GM19351 (cell line): Measurements from ENCODE around the gene ITCH.
"Not testable (repeated sequence)": the region's sequence is repeated elsewhere in the genome, so short reads cannot be mapped to it uniquely, and the experiment has no call there.

Experiments used
- ATAC-seq: cut with Tn5 transposase; IDR thresholded peaks from one replicate; pipeline ENCODE4 v1.9.1; 2021; ENCODE audit warnings: mild to moderate bottlenecking, moderate library complexity; ENCODE audit not compliant: unreplicated experiment

Gene ITCH

GRCh38 chr20:34410336-34410735, 47.3 kb downstream of the ITCH start:
- ATAC-seq, result no peak

GRCh38 chr20:34412453-34412852, 49.4 kb downstream of the ITCH start:
- no peak for ATAC-seq

DNA sequence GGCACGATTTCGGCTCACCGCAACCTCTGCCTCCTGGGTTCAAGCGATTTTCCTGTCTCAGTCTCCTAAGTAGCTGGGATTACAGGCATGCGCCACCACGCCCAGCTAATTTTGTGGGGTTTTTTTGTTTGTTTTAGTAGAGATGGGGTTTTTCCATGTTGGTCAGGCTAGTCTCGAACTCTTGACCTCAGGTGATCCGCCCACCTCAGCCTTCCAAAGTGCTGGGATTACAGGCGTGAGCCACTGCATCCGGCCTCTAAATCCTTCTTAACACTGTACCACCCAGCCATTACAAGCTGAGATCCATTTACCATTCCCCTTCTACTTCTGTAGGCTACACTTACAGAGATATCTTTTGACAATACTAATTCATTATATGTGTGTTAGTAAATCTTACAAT, 51.5 kb downstream of the ITCH start:
- not testable (repeated sequence) for ATAC-seq

DNA sequence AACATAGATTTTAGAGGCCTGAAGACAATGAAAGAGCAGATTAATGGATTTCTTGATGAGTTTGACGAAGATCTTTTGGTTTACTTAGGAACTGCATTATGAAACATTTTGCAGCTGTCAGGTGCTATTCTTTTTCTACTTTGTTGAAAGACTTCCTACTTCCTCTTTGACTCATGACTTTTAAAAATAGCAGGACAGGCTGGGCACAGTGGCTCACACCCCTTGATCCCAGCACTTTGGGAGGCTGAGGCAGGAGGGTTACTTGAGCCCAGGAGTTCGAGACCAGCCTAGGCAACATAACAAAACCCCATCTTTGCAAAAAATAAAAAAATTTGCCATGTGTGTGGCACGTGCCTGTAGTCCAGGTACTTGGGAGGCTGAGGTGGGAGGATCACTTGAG, 52.0 kb downstream of the ITCH start:
- ATAC-seq, result no peak

GRCh38 chr20:34420146-34420545, 57.1 kb downstream of the ITCH start:
- ATAC-seq, result no peak

GRCh38 chr20:34420975-34421374, 57.9 kb downstream of the ITCH start:
- no peak for ATAC-seq

DNA sequence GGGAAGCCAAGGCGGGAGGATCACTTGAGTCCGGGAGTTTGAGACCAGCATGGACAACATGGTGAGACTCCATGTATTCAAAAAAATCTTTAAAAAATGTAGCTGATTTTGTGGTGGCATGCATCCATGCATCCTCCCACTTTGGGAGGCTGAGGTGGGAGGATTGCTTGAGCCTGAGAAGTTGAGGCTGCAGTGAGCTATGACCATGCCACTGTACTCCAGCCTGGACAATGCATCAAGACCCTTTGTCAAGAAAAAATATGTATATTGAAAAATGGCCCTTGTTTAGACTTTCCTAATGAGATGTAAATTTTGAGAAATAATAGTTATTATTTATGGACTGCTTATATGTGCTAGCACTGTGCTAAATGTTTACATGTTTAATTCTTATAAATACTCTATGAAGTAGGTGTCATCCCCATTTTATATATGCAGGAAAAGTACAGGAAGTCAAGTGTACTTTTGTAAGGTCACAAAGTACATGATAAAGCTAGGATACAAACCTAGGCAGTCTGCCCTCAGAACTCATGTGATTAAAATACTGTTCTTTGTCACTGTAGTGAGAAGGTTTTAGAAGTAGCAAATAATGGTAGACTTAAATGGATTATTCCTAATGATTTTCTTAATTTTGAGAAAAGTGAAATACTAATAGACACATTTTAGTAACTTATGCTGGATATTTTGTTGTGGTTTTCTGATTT, 58.8 kb downstream of the ITCH start:
- ATAC-seq, result no peak

GRCh38 chr20:34425032-34425690, 62.1 kb downstream of the ITCH start:
- not testable (repeated sequence) for ATAC-seq

- ATAC-seq, result no peak
Measured at GRCh38 chr20:34426026-34426425, 63.0 kb downstream of the ITCH start.

DNA sequence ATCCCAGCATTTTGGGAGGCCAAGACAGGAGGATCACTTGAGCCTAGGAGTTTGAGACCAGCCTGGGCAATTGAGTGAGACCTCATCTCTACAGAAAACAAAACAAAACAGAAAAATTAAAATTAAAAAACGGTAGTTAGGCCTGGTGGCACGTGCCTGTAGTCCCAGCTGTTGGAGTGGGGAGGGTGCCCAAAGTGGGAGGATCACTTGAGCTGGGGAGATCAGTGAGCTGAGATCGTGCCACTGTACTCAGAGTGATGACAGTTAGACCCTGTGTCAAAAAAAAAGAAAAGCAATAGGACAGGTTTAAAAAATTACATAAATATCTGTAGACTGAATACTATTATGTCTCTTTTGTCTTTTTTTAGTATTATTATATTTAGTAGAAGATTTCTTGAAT, 64.3 kb downstream of the ITCH start:
- no peak for ATAC-seq

- ATAC-seq, result no peak
Measured at GRCh38 chr20:34427784-34428183, 64.7 kb downstream of the ITCH start.

DNA sequence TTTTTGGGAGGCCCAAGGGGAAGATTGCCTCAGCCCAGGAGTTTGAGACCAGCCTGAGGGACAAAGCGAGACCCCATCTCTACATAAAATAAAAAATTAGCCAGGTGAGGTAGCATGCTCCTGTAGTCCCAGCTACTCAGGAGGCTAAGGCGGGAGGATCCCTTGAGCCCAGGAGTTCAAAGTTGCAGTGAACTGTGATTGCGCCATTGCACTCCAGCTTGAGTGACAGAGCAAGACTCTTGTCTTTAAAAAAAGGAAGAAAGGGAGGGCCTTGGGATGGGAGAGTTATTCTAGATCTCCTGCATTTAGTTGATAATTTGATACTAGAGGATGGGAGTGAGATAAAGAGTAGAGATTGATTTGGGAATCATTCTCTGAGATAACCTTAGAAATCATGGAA, 68.1 kb downstream of the ITCH start:
- ATAC-seq, result no peak

DNA sequence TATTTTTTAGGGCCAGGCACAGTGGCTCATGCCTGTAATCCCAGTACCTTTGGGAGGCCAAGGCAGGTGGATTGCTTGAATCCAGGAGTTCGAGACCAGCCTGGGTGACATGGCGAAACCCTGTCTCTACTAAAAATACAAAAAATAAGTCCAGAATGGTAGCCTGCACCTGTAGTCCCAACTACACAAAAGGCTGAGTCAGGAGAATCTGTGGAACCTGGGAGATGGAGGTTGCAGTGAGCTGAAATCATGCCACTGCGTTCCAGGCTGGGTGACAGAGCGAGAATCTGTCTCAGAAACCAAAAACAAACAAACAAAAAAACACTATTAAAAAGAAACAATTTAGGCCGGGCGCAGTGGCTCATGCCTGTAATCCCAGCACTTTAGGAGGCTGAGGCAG, 69.6 kb downstream of the ITCH start:
- ATAC-seq, result not testable (repeated sequence)

DNA sequence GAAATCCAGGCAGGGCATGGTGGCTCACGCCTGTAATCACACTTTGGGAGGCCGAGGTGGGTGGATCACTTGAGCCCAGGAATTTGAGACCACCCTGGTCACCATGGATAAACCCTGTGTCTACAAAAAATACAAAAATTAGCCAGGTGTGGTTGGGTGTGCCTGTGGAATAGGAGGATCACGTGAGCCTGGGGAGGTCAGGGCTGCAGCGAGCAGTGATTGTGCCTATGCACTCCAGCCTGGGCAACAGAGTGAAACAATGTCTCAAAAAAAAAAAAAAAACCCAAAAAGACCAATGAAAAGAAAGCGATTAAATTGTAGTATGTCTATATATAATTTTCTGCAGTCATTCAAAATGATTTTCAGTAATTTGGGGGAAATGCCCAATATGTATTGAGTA, 70.3 kb downstream of the ITCH start:
- no peak for ATAC-seq

- ATAC-seq, result no peak
Measured at GRCh38 chr20:34435589-34435988, 72.5 kb downstream of the ITCH start.

- no peak for ATAC-seq
Measured at GRCh38 chr20:34437330-34437986, 74.4 kb downstream of the ITCH start.

GRCh38 chr20:34439168-34439567, 76.1 kb downstream of the ITCH start:
- ATAC-seq, result no peak

DNA sequence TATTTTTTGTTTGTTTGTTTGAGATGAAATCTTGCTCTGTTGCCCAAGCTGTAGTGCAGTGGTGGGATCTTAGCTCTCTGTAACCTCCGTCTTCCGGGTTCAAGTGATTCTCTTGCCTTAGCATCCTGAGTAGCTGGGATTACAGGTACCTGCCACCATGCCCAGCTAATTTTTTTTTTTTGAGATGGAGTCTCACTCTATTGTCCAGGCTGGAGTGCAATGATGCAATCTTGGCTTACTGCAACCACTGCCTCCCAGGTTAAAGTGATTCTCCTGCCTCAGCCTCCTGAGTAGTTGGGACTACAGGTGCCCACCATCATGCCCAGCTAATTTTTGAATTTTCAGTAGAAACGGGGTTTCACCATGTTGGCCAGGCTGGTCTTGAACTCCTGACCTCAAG, 78.3 kb downstream of the ITCH start:
- not testable (repeated sequence) for ATAC-seq

DNA sequence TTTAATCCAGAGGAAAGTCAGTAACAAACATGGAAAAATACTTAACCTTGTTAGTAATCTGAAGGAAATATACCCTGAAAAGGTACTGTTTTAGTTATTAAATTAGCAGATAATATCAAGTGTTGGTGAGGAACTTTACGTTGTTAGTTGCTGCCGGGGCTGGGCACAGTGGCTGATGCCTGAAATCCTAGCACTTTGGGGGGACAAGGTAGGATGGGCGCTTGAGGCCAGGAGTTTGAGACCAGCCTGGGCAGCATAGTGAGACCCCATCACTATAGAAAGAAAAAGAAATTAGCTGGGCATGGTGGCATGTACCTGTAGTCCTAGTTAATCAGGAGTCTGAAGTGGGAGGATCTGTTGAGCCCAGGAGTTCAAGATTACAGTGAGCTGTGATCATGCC, 80.5 kb downstream of the ITCH start:
- no peak for ATAC-seq

DNA sequence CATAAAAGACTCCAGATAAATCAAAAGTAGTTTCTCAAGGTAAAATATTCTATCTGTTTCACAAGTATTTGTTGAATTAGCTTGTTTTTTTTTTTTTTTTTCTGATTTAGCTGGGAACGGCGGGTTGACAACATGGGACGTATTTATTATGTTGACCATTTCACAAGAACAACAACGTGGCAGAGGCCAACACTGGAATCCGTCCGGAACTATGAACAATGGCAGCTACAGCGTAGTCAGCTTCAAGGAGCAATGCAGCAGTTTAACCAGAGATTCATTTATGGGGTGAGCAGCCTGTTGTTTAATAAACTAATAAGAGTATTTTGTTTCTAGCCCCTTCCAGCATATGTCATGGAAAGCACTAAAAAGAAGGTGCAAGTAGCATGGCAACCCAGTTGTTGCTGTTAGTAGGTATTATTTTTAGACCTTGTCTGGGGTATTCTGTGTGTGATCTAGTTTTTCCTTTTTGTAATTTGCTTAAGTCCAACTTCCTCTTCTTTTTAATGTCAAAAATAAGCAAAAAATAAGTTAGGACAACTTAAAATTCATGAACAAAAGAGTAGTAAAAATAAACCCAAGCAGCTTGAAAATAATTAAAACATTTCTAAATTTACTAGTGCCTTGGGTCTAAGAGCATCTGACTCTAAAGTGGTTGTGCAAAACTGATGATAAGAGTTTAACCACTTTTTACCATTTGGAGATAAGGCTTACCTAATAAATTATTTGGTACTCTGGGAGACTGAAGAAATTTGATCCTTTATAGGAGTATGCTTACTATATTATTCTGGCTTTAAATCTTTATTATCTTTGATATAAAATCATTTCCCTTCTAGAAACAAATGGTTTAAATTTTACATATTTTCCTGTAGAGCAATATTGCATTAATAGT, 82.3 kb downstream of the ITCH start:
- ATAC-seq, result no peak

GRCh38 chr20:34448517-34448916, 85.4 kb downstream of the ITCH start:
- no peak for ATAC-seq
